ENCODE data around the gene POU4F3. TPM values are rescaled to one million over a fixed set of nuclear protein-coding genes. Genes with fewer than 3 reads are reported as not detected.
"Not testable (repeated sequence)": the region's sequence is repeated elsewhere in the genome, so short reads cannot be mapped to it uniquely, and the experiment has no call there.

Gene POU4F3
- not detected for total RNA-seq
- long read RNA-seq: 0 reads

GRCh38 chr5:146338774-146339714 lies at the start of gene POU4F3:
Gene POU4F3 (plus strand): TSS chr5:146338839. CDS start chr5:146339113, 274 bp downstream.
- no peak for DNase-seq (ENCODE audit: low spot score)
- intact Hi-C loops (cut with DNase I): no loop called here

DNA sequence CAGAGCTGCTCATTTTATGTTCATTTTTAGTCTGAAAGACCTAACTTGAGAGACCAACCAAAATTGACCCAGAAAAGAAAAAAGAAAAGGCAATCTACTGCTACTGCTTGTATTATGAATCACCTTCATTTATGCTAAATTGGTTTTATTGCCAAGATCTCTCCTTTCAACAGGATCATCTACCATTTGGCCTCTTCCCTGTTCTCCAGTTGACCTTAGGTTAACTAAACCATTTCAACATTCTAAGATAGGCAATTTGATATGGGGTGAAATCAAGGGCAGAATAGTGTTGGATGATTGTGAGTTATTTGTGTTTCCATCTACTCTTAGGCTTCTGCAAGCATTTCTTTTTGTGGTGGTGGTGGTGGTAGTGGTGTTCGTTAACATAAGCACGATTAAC lies 48.3 kb upstream of the POU4F3 start:
- DNase-seq (ENCODE audit: low spot score): no peak
- intact Hi-C loops (cut with DNase I): loop anchor here (2.0 kb wide), 1 partner anchor 134 kb away; no protein-coding TSS in a partner anchor

GRCh38 chr5:146291421-146292074 lies 47.1 kb upstream of the POU4F3 start:
- DNase-seq (ENCODE audit: low spot score): no peak
- intact Hi-C loops (cut with DNase I): loop anchor here (2.0 kb wide), 1 partner anchor 133 kb away; no protein-coding TSS in a partner anchor

DNA sequence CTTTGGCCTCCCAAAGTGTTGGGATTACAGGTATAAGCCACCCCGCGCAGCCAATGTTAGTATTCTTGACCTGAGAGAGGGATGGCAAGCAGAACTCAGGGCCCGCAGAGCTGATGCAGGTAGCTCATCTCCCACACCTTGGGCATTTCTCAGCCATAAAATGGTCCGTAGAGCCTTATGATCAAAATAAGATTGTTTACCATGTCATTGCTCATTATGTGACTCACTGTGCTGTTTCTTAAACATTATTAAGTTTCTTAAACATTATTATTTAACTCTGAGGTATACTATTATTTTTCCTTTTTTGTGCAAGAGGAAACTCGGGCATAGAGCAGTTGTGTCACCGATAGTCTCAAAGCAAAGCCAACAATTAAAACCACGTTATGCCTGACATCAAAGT lies 42.4 kb upstream of the POU4F3 start:
- intact Hi-C loops (cut with DNase I): no loop called here
- DNase-seq (ENCODE audit: low spot score): no peak

GRCh38 chr5:146298920-146299319 lies 39.7 kb upstream of the POU4F3 start:
- intact Hi-C loops (cut with DNase I); DNase-seq (ENCODE audit: low spot score): not testable (repeated sequence)

GRCh38 chr5:146301626-146302025 lies 37.0 kb upstream of the POU4F3 start:
- intact Hi-C loops (cut with DNase I): no loop called here
- no peak for DNase-seq (ENCODE audit: low spot score)

- no peak for DNase-seq (ENCODE audit: low spot score)
- intact Hi-C loops (cut with DNase I): no loop called here
These were observed 36.2 kb upstream of the POU4F3 start for GRCh38 chr5:146302406-146302805.

DNA sequence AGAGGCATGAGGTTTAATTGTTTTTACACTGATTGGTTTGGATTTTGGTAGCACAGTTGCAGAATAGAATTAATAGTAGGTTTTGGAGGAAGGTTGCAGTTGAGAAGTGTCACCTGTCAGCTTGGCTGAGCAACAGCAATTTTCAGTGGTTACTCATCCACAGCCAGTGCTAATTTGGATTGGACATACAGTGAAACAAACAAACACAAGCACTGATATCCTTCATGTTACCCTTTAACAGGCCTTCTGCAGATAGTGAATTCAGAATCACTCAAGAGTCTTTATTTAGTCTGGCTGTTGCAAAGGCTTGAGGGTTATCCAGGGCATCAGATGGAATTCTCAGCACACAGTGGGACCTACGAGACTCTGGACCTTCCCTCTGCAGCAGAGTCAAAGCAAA lies 31.8 kb upstream of the POU4F3 start:
- intact Hi-C loops (cut with DNase I): no loop called here
- no peak for DNase-seq (ENCODE audit: low spot score)

GRCh38 chr5:146307796-146308195 lies 30.8 kb upstream of the POU4F3 start:
- no peak for DNase-seq (ENCODE audit: low spot score)
- intact Hi-C loops (cut with DNase I): no loop called here

GRCh38 chr5:146310540-146310939 lies 28.1 kb upstream of the POU4F3 start:
- intact Hi-C loops (cut with DNase I): no loop called here

GRCh38 chr5:146311278-146311677 lies 27.4 kb upstream of the POU4F3 start:
- no peak for DNase-seq (ENCODE audit: low spot score)
- intact Hi-C loops (cut with DNase I): no loop called here

More at GRCh38 chr5:146310540-146310939, 28.1 kb upstream of the POU4F3 start:
- no peak for DNase-seq (ENCODE audit: low spot score)

DNA sequence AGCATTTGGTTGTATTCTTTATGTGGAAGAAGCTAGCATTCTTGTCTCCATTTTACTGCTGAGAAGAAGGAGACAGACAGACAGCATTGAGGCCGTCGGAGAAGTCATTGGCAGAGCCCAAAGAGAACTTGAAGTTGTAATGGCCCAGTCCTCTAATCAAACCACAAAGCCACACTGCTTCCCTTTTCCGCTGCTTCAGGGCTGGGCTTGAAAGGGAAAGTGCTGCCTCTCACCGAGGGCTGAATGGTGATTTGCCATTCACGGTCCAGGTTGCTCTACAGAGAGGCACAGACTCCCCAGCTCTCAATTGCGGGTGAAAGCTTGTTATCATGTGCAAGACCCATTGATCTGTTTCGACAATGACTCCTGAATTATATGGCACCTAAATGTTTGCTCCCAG lies 25.6 kb upstream of the POU4F3 start:
- intact Hi-C loops (cut with DNase I): no loop called here
- DNase-seq (ENCODE audit: low spot score): no peak

GRCh38 chr5:146321571-146321970 lies 17.1 kb upstream of the POU4F3 start:
- intact Hi-C loops (cut with DNase I): no loop called here
- DNase-seq (ENCODE audit: low spot score): no peak

DNA sequence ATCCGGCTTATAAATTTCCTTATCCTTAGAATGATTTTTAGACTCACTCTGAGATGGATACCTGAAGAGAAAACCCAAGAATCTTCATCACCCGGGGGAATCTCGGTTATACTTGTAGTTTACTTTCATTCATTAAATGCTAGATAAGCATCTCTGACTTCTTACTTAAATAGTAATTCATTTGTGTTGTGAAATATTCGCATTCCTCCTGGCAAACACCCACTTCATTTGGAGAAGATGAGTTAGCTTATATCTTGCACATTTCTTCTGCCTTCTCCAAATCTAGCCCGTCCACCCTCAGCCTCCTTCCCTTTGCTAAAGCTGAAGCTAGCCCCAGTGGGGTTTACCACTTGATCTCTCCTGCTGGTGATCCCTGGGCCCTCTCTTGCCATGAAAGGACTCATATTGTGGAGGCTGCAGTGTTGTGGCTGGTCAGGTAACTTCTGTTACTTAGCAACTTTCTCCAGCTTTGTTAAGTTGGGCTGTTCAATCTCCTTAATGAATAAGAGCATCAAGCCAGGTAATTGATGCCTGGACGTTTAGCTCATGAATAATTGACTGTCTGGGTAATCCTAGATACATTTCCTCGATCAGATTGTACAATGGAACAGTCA lies 11.3 kb upstream of the POU4F3 start:
- DNase-seq (ENCODE audit: low spot score): no peak

GRCh38 chr5:146327989-146328388 lies 10.7 kb upstream of the POU4F3 start:
- DNase-seq (ENCODE audit: low spot score): no peak
- intact Hi-C loops (cut with DNase I): no loop called here

More for the DNA sequence above, 11.3 kb upstream of the POU4F3 start:
- intact Hi-C loops (cut with DNase I): no loop called here

DNA sequence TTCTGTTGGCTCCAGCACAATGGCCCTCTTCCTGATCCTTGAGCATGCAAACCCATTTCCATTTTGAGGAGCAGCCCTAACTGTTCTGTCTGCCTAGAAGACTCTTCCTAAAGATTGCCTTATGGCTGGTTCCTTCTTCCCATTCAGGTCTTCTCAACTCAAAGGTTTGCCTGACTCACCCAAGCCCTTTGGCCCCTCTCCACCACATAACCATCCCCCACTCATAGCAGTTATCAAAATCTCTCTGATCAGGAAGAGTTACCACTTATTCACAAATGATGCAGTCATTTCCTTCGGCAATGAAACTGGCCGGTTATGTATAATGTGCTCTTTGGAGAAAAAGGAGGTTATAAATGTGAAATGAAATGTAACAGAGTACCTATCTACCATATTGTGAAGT lies 8.9 kb upstream of the POU4F3 start:
- DNase-seq (ENCODE audit: low spot score): no peak
- intact Hi-C loops (cut with DNase I): no loop called here

GRCh38 chr5:146331423-146331822 lies 7.2 kb upstream of the POU4F3 start:
- intact Hi-C loops (cut with DNase I): no loop called here
- no peak for DNase-seq (ENCODE audit: low spot score)

DNA sequence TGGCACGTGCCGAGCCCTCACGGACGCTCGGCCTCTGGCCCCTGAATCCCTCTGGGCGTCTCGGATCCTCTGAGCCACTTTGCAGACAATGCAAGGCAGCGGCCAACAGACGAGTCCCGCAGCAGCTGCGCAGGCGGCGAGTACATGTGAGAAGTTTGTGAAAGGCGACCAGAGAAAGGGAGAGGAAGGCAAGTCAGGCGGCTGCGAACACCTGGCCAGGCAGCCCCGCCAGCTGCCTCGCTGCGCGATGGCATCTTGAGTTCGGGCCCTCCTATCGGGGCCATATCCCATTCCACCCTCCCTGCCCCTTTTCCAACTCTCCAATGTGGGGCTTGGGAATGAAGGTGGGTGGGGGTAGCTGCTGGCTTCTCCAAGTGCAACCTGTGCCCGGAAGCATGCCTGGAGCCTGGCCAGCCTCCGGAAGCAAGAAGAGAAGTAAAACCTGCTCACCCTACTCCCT lies 4.5 kb upstream of the POU4F3 start:
- DNase-seq (ENCODE audit: low spot score): no peak
- intact Hi-C loops (cut with DNase I): no loop called here

- no peak for DNase-seq (ENCODE audit: low spot score)
- intact Hi-C loops (cut with DNase I): no loop called here
These were observed 2.4 kb upstream of the POU4F3 start for GRCh38 chr5:146336197-146336596.

GRCh38 chr5:146337264-146337904 lies 1.3 kb upstream of the POU4F3 start:
- no peak for DNase-seq (ENCODE audit: low spot score)
- intact Hi-C loops (cut with DNase I): no loop called here

All from cardiac septum (tissue), 1 donor.